Stimulated activated CD8-positive, alpha-beta memory T cell treated with anti-CD3 and anti-CD28 coated beads, Interleukin-4, amount 100 ng/mL, for 24 hours (primary cell): ENCODE results near the gene SLC6A19.
A peak's percentile ranks its signal among the peaks of the same experiment; 100 is the strongest.
"Not testable (repeated sequence)": the region's sequence is repeated elsewhere in the genome, so short reads cannot be mapped to it uniquely, and the experiment has no call there.

Source experiments
- DNase-seq: peaks from one replicate; pipeline ENCODE4 v3.0.0-alpha.2; 2020; ENCODE audit warnings: low read depth

SLC6A19 gene

DNA sequence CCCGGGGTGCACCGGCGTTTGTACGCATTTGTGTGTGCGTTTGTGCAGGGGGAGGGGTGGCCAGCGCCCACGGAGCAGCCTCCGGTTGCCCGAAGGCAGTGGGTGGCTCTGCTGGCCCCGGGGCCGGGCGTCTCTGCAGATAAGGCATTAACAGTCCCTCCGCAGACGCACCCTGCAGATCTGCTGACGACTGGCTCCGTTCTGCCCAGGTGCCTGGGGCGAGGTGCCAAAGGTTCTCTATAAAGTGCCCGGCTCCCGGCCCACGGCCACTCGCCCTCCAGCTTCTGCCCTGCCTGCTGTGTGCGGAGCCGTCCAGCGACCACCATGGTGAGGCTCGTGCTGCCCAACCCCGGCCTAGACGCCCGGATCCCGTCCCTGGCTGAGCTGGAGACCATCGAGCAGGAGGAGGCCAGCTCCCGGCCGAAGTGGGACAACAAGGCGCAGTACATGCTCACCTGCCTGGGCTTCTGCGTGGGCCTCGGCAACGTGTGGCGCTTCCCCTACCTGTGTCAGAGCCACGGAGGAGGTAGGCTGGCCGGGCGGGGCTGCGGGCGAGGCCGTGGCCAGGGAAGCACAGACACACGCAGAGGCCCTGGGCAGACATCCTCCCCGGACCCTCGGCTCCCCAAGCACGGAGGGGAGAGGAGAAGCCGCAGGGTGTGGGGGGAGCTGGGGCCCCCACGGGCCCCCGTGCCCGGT lies at the start of gene SLC6A19:
Gene SLC6A19 (plus strand): TSS at position 269 of the 699 bp plus-strand sequence. CDS start 56 bp downstream, at position 325.
- DNase-seq = no peak

DNA sequence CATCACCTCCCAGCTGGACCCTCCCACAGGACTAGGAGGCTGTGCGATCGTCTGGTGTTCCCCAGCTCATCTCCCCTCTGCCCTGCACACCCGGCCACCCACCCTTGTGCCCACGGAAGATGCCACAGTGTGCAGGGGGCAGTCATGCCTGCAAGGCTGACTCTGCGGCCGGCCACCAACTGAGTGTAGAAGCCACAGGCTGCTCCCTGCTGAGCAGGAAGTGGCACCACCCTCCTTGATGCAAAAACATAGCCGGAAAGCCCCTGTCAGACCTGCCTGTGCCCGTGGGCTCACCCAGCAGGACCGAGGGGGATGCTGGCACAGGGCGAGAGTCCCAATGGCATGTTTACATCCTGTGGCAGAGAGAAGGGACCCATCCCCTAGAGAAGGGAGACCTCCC lies 49.2 kb upstream of the SLC6A19 start:
- DNase-seq = peak; percentile 12

- DNase-seq = no peak
These were observed 48.6 kb upstream of the SLC6A19 start for GRCh38 chr5:1152771-1153282.

GRCh38 chr5:1153428-1153827 lies 48.0 kb upstream of the SLC6A19 start:
- no peak for DNase-seq

- DNase-seq = no peak
These were observed 46.0 kb upstream of the SLC6A19 start for GRCh38 chr5:1155191-1156032.

DNA sequence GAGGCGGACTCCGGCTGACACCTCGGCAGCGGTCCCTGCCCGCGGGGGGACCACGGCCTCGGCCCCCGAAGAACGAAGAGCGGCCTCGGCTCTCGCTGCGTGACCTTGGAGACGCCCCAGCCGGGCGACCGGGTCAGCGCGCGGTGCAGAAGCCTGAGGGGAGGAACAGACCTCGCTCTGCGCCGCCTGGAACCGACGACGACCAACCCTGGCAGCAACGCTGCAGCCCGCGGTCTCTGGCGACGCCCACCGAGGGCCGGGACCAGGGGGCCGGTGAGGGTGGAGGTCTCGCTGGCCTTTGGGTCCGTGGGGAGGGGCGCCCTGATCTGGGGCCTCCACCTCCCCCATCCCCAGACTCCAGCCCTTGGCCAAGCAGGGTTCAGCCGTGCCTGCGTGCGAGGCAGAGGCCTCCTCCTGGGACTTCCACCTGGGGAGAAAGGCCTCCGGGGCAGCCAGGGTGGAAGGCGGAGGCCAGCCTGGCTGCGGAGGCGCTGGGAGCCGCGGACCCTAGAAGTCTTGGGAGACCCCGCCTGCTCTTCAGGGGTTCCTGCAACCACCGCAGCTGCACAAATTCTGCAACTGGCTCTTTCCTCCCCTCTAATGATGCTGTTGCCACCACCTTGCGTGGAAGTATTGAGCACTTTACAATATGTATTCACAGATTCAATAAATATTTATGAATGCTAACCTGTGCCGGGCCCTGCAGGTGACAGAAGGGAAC lies 45.2 kb upstream of the SLC6A19 start:
- no peak for DNase-seq

DNA sequence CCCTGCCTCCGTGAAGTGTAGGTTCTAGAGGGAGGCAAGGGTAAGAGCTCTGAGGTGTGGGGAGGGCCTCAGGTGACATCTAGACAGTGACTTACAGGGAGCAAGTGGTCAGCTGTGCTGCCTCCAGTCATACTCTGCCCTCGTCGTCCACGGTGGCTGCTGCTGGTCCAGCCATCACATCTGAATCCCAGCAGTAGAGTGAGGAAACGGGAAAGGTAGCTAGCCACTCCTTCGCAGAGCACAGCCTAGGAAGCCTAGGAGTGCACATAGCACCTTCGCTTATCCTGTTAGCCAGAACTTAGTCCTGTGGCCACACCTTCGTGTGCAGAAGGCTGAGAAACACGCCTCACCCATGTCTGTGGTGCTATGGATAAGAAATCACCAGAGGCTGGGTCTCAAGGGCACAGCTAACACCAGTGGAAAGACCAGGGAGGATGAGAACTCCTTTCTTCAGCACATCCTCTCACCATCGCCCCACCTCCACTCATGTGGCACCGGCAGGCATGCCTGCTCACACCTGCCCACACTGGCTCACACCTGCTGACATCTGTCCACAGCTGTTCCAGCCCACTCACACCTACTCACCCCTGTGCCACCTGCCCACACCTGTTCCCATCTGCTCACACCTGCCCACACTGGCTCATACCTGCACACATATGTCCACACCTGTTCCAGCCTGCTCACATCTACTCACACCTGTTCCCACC lies 44.5 kb upstream of the SLC6A19 start:
- DNase-seq = no peak

GRCh38 chr5:1157461-1157986 lies 43.9 kb upstream of the SLC6A19 start:
- DNase-seq = not testable (repeated sequence)

DNA sequence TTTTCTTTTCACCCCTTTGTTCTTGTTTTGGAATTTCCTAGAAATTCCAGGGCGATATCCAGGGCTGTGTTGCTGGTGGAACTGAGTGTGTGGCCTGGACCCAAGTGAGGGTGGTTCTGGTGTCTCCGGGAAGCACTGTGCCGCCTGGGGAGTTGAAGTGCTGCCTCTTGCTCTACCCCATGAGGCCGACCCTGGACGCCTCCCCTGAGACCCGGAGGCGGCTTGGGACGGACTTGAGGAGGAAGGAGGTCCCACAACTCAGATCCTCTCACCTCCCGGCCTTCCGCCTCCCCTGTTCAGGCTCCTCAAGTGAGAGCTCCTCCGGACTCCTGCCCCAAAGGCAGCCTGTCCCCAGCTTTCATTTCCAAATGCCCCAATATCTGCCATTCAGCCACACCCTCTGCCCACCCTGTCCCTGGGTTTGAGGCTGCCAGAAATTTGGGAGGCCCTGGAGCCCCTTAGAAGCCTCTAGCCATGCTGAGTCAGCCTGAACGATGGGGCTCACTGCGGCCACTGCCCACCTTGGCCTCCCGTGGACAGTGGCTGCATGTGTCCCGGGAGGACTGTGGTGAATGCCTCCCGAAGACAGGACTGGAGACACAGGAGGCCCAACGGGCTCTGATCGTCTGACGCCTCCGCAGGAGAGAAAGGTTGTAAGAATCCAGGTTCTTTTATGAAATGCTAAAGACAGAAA lies 42.6 kb upstream of the SLC6A19 start:
- DNase-seq = no peak

DNA sequence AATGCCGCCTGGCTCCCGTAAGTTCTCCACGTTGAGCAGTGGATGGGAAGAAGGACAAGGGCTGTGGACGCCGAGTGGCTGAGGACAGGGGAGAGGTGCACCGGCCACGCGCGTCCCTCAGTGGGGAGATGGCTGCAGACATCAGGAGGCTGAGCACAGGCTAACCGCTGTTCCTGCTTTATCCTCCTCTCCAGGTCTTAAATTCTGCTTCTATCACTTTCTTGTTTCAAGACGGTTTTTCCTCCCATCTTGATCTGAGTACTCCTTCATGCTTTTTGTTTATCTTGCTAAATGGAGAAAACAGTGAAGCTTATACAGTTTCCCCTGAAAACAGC lies 42.1 kb upstream of the SLC6A19 start:
- no peak for DNase-seq

DNA sequence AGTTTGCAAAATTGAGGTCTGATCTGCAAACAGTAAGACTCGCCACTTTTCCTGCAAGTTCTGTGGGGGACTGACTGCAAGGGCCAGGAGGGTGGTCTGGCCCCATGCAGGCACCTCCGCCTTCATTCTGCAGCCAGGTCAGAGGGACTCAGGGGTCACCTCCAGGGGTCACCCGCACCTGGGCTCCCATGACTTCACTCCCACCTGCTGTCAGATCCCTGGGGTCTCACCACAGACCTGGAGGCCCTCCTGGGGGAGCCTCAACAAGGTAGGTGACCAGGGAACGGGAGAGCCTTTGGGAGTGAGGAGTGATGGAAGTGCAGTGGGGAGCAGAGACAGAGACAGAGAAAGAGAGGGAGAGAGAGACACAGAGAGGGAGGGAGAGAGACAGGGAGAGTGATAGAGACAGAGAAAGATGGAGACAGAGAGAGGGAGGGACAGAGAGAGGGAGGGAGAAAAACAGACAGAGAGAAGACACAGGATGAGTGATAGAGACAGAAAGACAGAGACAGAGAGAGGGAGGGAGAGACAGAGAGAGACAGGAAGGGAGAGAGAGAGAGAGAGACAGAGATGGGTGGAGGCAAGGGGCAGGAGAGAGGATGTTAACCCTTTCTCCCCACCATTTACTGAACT lies 41.5 kb upstream of the SLC6A19 start:
- DNase-seq = no peak

DNA sequence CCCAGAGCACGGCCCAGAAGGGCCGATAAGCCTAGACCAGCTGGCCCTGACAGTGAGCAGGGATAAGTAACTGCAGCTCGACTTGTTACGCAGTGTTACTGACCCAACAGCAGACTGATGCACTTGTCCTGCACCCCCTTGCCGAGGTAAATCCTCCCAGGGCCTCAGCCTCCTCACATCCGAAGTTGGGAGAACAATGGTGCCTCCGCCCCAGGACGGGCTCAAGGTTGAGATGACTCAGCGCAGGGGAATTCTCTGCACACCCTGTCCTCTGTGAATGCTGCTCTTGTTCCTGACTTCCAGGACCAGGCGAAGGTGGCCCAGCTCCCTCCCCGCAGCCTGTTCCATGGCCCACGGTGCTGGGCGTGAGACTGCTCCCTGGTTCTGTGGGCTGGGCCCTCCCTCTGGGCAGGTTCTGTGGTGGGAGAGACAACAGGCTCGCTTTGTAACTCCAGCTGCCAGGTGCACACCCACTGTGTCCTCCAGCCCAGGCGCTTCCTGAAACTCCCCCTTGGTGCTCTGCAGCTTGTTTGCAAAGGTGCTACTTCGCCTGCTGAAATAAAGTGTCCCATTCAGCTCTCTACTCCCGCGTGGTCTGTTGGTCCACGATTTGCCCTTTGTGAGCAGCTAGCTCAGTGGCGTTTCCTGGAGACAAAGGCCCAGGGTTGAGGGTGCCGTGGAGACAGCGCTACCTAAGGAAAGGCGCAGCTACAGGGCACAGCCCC lies 40.1 kb upstream of the SLC6A19 start:
- no peak for DNase-seq

DNA sequence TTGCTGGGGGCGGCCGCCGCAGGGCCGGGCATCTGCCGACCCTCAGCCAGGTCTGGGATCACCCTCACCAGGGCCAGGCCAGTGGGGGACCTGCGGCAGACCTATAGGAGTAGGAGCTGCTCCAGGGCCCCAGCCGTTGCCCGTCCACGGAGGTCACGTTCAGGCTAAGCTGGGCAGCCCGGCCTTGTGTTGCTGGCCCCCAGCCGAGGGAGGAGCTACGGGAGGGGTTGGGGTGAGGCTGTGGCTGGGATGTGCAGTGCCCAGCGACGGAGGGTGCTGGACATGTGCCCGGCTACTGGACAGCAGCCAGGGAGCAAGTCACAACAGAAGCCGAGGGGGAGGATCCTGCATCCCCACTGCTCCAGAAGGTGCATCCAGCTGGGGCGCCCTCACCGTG lies 39.6 kb upstream of the SLC6A19 start:
- DNase-seq = no peak

- DNase-seq = no peak
These were observed 39.1 kb upstream of the SLC6A19 start for GRCh38 chr5:1162276-1162675.

DNA sequence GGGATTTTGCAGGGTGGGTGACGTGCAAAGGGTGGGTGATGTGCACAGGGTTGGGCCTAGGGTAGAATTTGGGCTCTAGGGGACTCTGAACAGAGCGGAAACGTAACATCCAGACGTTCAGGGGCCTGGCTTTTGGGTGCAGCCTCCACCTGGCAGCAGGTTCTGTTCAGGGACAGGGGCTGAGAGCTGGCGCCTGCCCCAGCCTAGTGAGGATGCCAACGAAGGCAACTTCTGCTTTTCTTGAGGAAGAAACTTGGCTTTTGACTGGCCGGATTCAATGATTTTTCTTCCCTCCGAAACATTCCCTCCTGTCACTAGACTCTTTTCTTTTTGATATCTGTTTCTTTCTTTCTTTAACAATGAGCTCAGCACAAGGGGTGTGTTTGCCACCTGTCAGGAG lies 38.6 kb upstream of the SLC6A19 start:
- DNase-seq = no peak

- no peak for DNase-seq
These were observed 38.0 kb upstream of the SLC6A19 start for GRCh38 chr5:1163366-1163765.

DNA sequence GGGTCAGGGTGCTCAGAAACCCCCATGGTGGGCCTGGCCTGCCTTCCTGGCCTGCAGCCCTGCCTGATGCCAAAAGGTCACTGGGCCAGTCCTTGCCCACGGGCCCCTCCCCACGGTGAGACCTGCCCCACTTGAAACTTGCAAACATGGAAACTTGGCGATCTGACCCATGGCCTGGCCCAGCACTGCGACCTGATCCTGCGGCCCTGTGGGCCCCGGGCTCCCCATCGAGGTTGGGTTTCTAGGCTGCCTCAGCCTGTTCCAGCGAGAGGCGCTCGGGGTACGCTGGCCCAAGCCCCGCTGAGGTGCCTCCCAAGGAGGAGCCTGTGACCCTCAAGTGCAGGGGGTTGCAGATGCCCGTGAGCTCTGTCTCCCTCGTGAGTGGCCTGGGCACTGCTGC lies 37.5 kb upstream of the SLC6A19 start:
- DNase-seq = no peak

GRCh38 chr5:1164696-1165630 lies 36.4 kb upstream of the SLC6A19 start:
- DNase-seq = no peak

DNA sequence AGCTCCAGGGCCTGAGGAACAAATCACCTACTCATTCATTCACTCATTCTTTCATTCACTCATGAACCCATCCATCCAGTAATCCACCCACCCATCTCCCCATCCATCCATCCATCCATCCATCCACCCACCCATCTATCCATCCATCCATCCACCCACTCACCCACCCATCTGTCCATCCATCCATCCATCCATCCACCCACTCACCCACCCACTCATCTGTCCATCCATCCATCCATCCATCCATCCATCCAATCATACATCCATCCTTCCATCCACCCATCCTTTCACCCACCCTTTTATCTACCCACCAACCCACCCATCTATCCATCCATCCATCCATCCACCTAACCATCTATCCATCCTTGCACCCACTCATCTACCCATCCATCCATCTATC lies 35.5 kb upstream of the SLC6A19 start:
- DNase-seq = no peak
